ENCODE measurements around the gene SNED1. TPM values are rescaled to one million over a fixed set of nuclear protein-coding genes. Genes with fewer than 3 reads are reported as not detected.

The SNED1 gene
- total RNA-seq, 1 donor from 2014 or later = 4.7 TPM

DNA sequence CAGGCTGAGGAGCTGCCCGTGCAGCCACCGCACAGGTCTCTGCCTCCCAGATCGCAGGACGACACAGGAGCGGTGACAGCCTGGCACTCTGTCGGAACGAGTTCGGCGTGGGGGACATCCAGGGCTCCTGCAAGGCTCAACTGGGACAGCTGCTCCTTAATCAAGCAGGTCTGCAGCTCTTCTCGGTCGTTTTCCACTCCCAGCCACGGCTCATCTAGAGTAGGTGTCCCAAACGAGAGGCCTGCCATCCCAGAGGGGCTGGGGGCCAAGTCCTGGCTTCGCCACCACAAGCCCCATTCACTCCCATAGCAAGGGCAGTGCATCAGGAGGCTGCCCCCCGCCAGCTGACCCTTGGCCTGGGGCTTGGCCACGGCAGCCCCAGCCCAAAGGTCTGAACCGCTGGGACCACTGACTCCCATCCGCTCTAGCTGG, 128.4 kb downstream of the SNED1 start:
- H3K27ac ChIP-seq (ENCODE audit: low read depth, low read length) = no peak overlapping the region
- H3K9me3 ChIP-seq (ENCODE audit: control insufficient read depth in 3 of 3, low read length in 3 of 3) = no peaks in the 10 kb centered on the region
- H3K36me3 ChIP-seq (ENCODE audit: control insufficient read depth in 3 of 3, insufficient read depth in 3 of 3, low read length in 3 of 3) = no peaks in the 10 kb centered on the region
- H3K4me3 ChIP-seq (ENCODE audit: low read length in 3 of 3) = no peak overlapping the region
- H3K9ac ChIP-seq (ENCODE audit: low read depth in 1 of 3, low read length in 3 of 3) = no peak overlapping the region
- H3K27me3 ChIP-seq (ENCODE audit: control insufficient read depth in 3 of 3, insufficient read depth in 3 of 3, low read length in 3 of 3) = no peaks in the 10 kb centered on the region
- H3K4me1 ChIP-seq (ENCODE audit: control insufficient read depth in 3 of 3, insufficient read depth in 3 of 3, low read length in 3 of 3) = no peaks in the 10 kb centered on the region

GRCh38 chr2:241128266-241128665, 129.8 kb downstream of the SNED1 start:
- no peaks in the 10 kb centered on the region for H3K9me3 ChIP-seq (ENCODE audit: control insufficient read depth in 3 of 3, low read length in 3 of 3)
- H3K27me3 ChIP-seq (ENCODE audit: control insufficient read depth in 3 of 3, insufficient read depth in 3 of 3, low read length in 3 of 3) = no peaks in the 10 kb centered on the region
- H3K27ac ChIP-seq (ENCODE audit: low read depth, low read length) = no peak overlapping the region
- H3K36me3 ChIP-seq (ENCODE audit: control insufficient read depth in 3 of 3, insufficient read depth in 3 of 3, low read length in 3 of 3) = no peaks in the 10 kb centered on the region
- H3K4me1 ChIP-seq (ENCODE audit: control insufficient read depth in 3 of 3, insufficient read depth in 3 of 3, low read length in 3 of 3) = no peaks in the 10 kb centered on the region
- H3K9ac ChIP-seq (ENCODE audit: low read depth in 1 of 3, low read length in 3 of 3) = no peak overlapping the region
- H3K4me3 ChIP-seq (ENCODE audit: low read length in 3 of 3) = no peak overlapping the region

DNA sequence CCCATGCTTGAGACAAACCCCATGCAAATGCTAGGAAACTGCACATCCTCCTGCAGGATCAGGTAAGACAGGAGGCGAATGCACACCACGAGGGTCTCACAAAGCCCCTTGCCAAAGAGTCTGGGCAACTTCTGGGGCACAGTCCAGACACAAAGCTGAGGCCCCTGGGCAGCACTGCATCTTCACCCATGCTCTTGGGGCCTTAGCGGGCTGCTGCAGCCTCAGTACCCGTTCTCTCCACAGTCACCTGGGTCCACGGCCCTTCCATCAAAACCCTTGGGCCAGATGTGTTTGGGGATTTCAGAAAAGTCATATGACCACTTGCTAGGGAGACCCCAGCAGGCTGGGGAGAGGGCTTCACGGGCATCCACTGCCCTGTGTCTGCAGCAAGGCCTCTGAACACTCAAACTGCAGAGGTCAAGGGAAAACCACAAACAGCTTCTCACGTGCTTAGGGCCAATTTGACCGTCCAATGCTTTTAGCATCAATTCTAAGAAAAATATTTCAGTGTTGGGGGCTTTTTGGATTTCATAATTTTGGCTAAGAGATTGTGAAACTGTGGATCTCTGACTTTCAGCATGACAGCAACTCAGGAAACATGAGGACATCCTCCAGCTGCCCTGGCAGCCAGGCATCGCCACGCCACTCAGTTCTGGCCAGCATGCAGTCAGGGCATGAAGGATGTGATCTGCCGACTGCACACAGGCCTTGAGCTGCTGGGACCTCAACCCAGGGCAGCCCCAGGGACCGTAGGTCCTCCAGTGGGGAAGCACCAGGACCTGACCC, 130.9 kb downstream of the SNED1 start:
- no peaks in the 10 kb centered on the region for H3K36me3 ChIP-seq (ENCODE audit: control insufficient read depth in 3 of 3, insufficient read depth in 3 of 3, low read length in 3 of 3)
- H3K4me1 ChIP-seq (ENCODE audit: control insufficient read depth in 3 of 3, insufficient read depth in 3 of 3, low read length in 3 of 3) = no peaks in the 10 kb centered on the region
- no peaks in the 10 kb centered on the region for H3K27me3 ChIP-seq (ENCODE audit: control insufficient read depth in 3 of 3, insufficient read depth in 3 of 3, low read length in 3 of 3)
- H3K4me3 ChIP-seq (ENCODE audit: low read length in 3 of 3) = no peak overlapping the region
- no peak overlapping the region for H3K27ac ChIP-seq (ENCODE audit: low read depth, low read length)
- H3K9me3 ChIP-seq (ENCODE audit: control insufficient read depth in 3 of 3, low read length in 3 of 3) = no peaks in the 10 kb centered on the region
- no peak overlapping the region for H3K9ac ChIP-seq (ENCODE audit: low read depth in 1 of 3, low read length in 3 of 3)

DNA sequence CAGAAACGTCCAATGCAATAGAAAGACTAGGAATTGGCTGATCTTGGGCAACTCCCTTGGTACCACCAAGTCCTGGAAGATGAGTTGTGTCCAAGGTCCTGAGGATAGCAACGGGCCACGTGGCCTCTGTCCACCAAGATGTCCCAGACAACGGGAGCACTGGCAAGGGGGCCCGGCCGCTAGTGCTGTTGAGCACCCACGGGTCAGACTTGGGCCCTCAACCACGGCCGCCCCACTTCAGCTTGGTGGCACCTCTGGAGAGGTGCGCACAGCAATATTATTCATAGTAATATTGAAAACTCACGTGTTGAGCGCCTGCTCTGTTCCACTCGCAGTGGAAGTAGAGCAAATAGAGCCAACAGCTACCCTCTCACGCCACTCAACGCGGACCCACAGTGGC, 131.9 kb downstream of the SNED1 start:
- Histone ChIP-seq H3K4me3 (ENCODE audit: low read length in 3 of 3) (no peak overlapping the region), H3K9ac (ENCODE audit: low read depth in 1 of 3, low read length in 3 of 3) (no peak overlapping the region), H3K9me3 (ENCODE audit: control insufficient read depth in 3 of 3, low read length in 3 of 3) (no peaks in the 10 kb centered on the region), H3K36me3 (ENCODE audit: control insufficient read depth in 3 of 3, insufficient read depth in 3 of 3, low read length in 3 of 3) (no peaks in the 10 kb centered on the region), H3K27me3 (ENCODE audit: control insufficient read depth in 3 of 3, insufficient read depth in 3 of 3, low read length in 3 of 3) (no peaks in the 10 kb centered on the region), H3K27ac (ENCODE audit: low read depth, low read length) (no peak overlapping the region), H3K4me1 (ENCODE audit: control insufficient read depth in 3 of 3, insufficient read depth in 3 of 3, low read length in 3 of 3) (no peaks in the 10 kb centered on the region)

- Histone ChIP-seq H3K4me1 (ENCODE audit: control insufficient read depth in 3 of 3, insufficient read depth in 3 of 3, low read length in 3 of 3) (no peaks in the 10 kb centered on the region), H3K4me3 (ENCODE audit: low read length in 3 of 3) (no peak overlapping the region), H3K27ac (ENCODE audit: low read depth, low read length) (no peak overlapping the region), H3K27me3 (ENCODE audit: control insufficient read depth in 3 of 3, insufficient read depth in 3 of 3, low read length in 3 of 3) (no peaks in the 10 kb centered on the region), H3K36me3 (ENCODE audit: control insufficient read depth in 3 of 3, insufficient read depth in 3 of 3, low read length in 3 of 3) (no peaks in the 10 kb centered on the region), H3K9me3 (ENCODE audit: control insufficient read depth in 3 of 3, low read length in 3 of 3) (no peaks in the 10 kb centered on the region), H3K9ac (ENCODE audit: low read depth in 1 of 3, low read length in 3 of 3) (no peak overlapping the region)
Measured at GRCh38 chr2:241131531-241131930, 133.1 kb downstream of the SNED1 start.

DNA sequence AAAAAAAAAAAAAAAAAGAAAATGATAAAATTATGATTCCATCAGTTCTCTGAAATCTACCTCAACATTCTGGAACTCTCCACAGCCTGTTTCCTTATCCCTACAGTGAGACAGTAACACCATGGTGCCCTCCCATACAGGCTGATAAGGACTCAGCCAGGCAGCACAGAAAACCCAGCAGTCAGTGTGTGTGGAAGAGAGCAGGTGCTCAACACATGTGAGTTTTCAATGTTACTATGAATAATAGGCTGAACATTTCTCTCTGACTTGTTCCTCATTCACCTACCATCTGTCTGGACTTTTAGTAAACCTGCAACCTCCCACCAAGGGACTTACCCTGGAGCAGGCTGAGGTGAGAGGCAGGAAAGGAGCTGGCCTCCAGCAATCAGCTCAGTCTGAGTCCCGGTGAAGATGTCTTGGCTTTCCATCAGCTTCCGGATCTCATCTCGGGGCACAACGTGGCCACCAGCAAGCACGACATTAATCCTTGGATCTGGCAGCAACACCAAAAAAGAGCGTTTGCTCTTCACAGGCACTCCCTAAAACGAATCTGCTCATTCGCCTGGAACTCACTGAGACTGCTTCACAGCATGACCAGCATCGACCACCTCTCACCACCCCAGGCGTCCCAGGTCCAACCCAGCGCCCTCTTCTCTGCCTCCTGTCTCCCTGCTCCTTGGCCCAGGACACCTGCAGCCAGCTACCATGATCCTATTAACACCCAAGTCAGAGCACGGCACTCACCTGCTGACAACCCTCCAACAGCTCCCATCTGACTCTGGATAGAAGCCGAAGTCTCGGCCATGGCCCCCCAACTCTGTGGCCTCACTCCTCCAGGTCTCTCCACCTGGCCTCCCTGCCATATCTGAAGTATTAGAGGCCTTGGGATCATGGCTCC, 134.4 kb downstream of the SNED1 start:
- Histone ChIP-seq H3K9me3 (ENCODE audit: control insufficient read depth in 3 of 3, low read length in 3 of 3) (no peaks in the 10 kb centered on the region), H3K4me3 (ENCODE audit: low read length in 3 of 3) (no peak overlapping the region), H3K4me1 (ENCODE audit: control insufficient read depth in 3 of 3, insufficient read depth in 3 of 3, low read length in 3 of 3) (no peaks in the 10 kb centered on the region), H3K9ac (ENCODE audit: low read depth in 1 of 3, low read length in 3 of 3) (no peak overlapping the region), H3K27ac (ENCODE audit: low read depth, low read length) (no peak overlapping the region), H3K27me3 (ENCODE audit: control insufficient read depth in 3 of 3, insufficient read depth in 3 of 3, low read length in 3 of 3) (no peaks in the 10 kb centered on the region), H3K36me3 (ENCODE audit: control insufficient read depth in 3 of 3, insufficient read depth in 3 of 3, low read length in 3 of 3) (no peaks in the 10 kb centered on the region)

DNA sequence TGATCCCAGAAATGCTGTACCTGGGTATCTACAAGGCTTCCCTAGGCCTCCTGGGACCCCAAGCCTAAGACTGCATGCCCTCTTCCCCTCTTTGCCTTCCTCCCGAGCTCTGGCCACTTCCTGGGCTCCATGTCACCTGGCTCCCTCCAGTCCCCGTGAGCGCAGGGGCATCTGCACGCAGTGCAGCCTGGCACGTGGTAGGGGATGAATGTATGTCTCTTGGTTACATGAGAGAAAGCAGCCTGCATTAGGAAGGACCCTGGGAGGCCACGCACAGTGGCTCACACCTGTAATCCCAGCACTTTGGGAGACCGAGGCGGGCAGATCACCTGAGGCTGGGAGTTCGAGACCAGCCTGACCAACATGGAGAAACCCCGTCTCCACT, 135.0 kb downstream of the SNED1 start:
- no peaks in the 10 kb centered on the region for H3K4me1 ChIP-seq (ENCODE audit: control insufficient read depth in 3 of 3, insufficient read depth in 3 of 3, low read length in 3 of 3)
- no peak overlapping the region for H3K27ac ChIP-seq (ENCODE audit: low read depth, low read length)
- H3K27me3 ChIP-seq (ENCODE audit: control insufficient read depth in 3 of 3, insufficient read depth in 3 of 3, low read length in 3 of 3) = no peaks in the 10 kb centered on the region
- H3K9me3 ChIP-seq (ENCODE audit: control insufficient read depth in 3 of 3, low read length in 3 of 3) = no peaks in the 10 kb centered on the region
- H3K4me3 ChIP-seq (ENCODE audit: low read length in 3 of 3) = no peak overlapping the region
- no peak overlapping the region for H3K9ac ChIP-seq (ENCODE audit: low read depth in 1 of 3, low read length in 3 of 3)
- no peaks in the 10 kb centered on the region for H3K36me3 ChIP-seq (ENCODE audit: control insufficient read depth in 3 of 3, insufficient read depth in 3 of 3, low read length in 3 of 3)

DNA sequence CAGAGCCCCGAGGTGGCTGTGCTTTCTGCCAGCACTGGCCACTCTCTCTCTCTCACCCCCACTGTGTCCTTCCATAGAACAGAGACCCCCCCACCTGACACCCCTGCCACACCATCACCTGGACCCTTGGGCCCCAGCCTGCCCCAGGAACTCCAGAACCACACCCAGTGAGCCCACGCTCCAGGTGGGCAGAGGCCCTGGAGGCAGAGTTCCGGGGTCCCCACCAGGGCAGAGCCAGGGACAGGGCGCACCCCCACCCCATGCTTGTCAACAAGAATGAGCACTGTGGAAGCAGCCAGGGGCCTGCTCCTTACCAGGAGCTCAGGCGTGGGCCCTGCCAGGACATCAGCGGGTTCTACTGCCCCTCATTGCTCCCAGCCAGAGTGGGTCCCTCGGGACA, 136.3 kb downstream of the SNED1 start:
- no peaks in the 10 kb centered on the region for H3K27me3 ChIP-seq (ENCODE audit: control insufficient read depth in 3 of 3, insufficient read depth in 3 of 3, low read length in 3 of 3)
- H3K9ac ChIP-seq (ENCODE audit: low read depth in 1 of 3, low read length in 3 of 3) = no peak overlapping the region
- H3K9me3 ChIP-seq (ENCODE audit: control insufficient read depth in 3 of 3, low read length in 3 of 3) = no peaks in the 10 kb centered on the region
- no peaks in the 10 kb centered on the region for H3K4me1 ChIP-seq (ENCODE audit: control insufficient read depth in 3 of 3, insufficient read depth in 3 of 3, low read length in 3 of 3)
- no peak overlapping the region for H3K4me3 ChIP-seq (ENCODE audit: low read length in 3 of 3)
- no peaks in the 10 kb centered on the region for H3K36me3 ChIP-seq (ENCODE audit: control insufficient read depth in 3 of 3, insufficient read depth in 3 of 3, low read length in 3 of 3)
- H3K27ac ChIP-seq (ENCODE audit: low read depth, low read length) = no peak overlapping the region

GRCh38 chr2:241135737-241136136, 137.3 kb downstream of the SNED1 start:
- Histone ChIP-seq H3K27me3 (ENCODE audit: control insufficient read depth in 3 of 3, insufficient read depth in 3 of 3, low read length in 3 of 3) (no peaks in the 10 kb centered on the region), H3K4me3 (ENCODE audit: low read length in 3 of 3) (no peak overlapping the region), H3K9ac (ENCODE audit: low read depth in 1 of 3, low read length in 3 of 3) (no peak overlapping the region), H3K27ac (ENCODE audit: low read depth, low read length) (no peak overlapping the region), H3K9me3 (ENCODE audit: control insufficient read depth in 3 of 3, low read length in 3 of 3) (no peaks in the 10 kb centered on the region), H3K36me3 (ENCODE audit: control insufficient read depth in 3 of 3, insufficient read depth in 3 of 3, low read length in 3 of 3) (no peaks in the 10 kb centered on the region), H3K4me1 (ENCODE audit: control insufficient read depth in 3 of 3, insufficient read depth in 3 of 3, low read length in 3 of 3) (no peaks in the 10 kb centered on the region)

DNA sequence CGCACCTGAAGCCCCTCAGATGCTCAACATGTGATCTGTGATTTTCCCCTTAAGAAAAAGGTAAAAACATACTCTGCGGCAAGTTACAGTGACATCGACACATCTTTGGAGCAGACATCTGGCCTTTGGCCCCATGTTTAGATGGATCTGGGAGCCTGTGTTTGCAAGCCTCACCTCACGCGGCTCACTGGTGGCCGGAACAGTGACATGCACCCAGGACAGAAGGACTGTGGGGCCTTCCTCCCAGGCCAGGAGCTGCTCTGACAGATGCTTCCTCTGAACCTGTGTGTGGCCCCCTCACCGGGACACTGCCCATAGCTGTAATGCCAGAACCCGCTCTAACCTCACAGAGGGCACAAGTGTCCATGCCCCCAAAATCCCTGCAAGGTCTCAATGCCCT, 137.8 kb downstream of the SNED1 start:
- Histone ChIP-seq H3K36me3 (ENCODE audit: control insufficient read depth in 3 of 3, insufficient read depth in 3 of 3, low read length in 3 of 3) (no peaks in the 10 kb centered on the region), H3K4me3 (ENCODE audit: low read length in 3 of 3) (no peak overlapping the region), H3K4me1 (ENCODE audit: control insufficient read depth in 3 of 3, insufficient read depth in 3 of 3, low read length in 3 of 3) (no peaks in the 10 kb centered on the region), H3K27me3 (ENCODE audit: control insufficient read depth in 3 of 3, insufficient read depth in 3 of 3, low read length in 3 of 3) (no peaks in the 10 kb centered on the region), H3K27ac (ENCODE audit: low read depth, low read length) (no peak overlapping the region), H3K9me3 (ENCODE audit: control insufficient read depth in 3 of 3, low read length in 3 of 3) (no peaks in the 10 kb centered on the region), H3K9ac (ENCODE audit: low read depth in 1 of 3, low read length in 3 of 3) (no peak overlapping the region)
